ENCODE measurements around the gene KANK3.
"Not testable (repeated sequence)": the region's sequence is repeated elsewhere in the genome, so short reads cannot be mapped to it uniquely, and the experiment has no call there.

The KANK3 gene

DNA sequence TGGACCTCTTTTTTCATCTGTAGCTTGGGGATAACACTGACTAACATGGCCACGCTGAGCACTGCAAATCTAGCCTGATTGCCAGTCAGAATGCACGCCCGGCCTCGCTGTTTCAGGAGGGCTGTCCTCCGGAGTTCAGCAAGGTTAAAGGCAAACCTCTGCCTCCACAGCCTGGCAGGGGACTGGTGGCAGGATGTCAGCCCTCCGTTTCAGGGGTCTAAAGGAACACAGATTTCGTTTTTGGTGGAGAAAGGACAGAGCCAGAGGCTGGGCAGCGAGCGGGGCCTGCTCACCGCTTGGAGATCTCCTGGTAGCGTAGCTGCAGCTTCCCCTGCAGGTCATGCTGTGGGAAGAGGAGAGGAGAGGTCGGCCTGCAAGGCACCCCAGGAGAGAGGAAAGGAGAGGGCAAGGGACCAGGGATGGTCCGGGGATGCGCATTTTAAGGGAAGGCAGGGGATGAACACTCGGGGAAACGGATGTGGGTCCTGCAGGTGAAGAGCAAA, 22.4 kb downstream of the KANK3 start:
- in situ Hi-C loops (cut with MboI; ENCODE audit: low sequenced_read_pairs): no loop called here

DNA sequence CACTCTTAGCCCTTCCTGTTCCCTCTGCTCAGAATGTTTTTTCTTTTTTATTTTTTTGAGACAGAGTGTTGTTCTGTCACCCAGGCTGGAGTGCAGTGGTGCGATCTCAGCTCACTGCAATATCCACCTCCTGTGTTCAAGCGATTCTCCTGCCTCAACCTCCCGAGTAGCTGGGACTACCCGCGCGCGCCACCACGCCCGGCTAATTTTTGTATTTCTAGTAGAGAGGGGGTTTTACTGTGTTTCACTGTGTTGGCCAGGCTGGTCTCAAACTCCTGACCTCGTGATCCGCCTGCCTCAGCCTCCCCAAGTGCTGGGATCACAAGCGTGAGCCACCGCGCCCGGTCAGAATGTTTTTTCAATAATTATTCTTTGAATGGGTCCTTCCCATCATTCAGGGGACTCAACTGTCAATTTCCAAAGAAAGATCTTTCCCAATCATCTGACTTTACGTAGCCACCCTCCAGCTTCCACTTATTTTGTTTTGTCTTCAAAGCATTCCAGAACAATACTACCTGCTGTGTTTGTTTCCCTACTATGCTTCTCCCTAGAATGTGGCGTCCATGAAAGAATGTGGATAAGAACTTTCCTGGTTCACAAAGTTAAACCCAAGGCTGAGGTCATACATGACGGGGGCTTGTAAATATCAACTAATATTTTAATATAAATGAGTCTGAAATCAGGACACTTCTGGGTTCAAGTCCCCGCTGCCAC, 23.1 kb downstream of the KANK3 start:
- in situ Hi-C loops (cut with MboI; ENCODE audit: low sequenced_read_pairs): no loop called here

DNA sequence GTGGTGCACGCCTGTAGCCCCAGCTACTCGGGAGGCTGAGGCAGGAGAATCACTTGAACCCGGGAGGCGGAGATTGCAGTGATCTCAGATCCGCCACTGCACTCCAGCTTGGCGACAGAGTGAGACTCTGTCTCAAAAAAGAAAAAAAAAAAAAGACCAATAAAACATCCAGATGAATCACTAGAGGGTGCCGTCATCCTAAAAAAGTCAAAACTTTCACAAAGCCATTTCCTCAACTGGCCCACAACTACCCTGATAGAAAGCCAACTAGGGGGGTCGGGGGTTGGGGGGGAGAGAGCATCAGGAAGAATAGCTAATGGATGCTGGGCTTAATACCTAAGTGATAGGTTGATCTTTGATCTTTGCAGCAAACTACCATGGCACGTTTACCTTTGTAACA, 24.2 kb downstream of the KANK3 start:
- in situ Hi-C loops (cut with MboI; ENCODE audit: low sequenced_read_pairs): not testable (repeated sequence)

GRCh38 chr19:8316351-8317125, 26.5 kb downstream of the KANK3 start:
- in situ Hi-C loops (cut with MboI; ENCODE audit: low sequenced_read_pairs): no loop called here

GRCh38 chr19:8314981-8315640, 28.0 kb downstream of the KANK3 start:
- in situ Hi-C loops (cut with MboI; ENCODE audit: low sequenced_read_pairs): not testable (repeated sequence)

DNA sequence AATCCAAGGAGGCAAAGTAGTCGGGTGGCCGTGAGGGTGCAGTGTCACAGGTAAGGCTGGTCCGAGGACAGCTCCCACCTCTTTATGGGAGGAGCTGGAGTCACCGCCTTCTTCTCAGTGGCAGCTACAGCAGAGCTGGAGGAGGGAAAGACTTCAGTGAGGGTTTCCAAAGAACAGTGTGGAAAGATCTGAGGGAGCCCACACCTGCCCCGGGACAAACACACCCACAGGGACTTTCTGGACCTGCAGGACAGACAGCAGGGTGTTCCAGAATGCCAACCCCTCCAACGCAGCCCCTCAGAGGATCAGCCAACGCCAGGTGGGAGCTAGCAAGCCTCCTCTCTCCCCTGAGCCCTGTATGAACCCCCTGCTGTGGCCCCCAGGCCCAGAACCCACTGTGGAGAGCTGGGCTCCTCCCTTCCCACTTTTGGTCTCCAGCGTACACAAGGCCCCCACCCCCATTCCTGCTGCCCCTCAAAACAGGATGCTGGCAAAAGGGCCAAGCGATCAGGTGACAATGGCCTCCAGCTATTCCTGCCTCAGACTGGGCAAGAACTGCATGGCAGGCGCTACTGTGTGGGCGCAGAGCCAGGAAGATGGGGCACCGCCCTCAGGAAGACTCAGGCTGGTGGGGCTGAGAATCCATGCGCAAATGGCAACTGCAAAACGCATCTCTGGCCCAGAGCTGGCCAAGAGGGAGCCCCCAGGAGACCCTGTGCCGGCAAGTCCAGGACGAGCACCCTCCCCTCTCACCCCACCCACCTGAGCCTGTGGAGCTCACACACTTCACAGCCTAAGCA, 31.4 kb downstream of the KANK3 start:
- in situ Hi-C loops (cut with MboI; ENCODE audit: low sequenced_read_pairs): no loop called here

DNA sequence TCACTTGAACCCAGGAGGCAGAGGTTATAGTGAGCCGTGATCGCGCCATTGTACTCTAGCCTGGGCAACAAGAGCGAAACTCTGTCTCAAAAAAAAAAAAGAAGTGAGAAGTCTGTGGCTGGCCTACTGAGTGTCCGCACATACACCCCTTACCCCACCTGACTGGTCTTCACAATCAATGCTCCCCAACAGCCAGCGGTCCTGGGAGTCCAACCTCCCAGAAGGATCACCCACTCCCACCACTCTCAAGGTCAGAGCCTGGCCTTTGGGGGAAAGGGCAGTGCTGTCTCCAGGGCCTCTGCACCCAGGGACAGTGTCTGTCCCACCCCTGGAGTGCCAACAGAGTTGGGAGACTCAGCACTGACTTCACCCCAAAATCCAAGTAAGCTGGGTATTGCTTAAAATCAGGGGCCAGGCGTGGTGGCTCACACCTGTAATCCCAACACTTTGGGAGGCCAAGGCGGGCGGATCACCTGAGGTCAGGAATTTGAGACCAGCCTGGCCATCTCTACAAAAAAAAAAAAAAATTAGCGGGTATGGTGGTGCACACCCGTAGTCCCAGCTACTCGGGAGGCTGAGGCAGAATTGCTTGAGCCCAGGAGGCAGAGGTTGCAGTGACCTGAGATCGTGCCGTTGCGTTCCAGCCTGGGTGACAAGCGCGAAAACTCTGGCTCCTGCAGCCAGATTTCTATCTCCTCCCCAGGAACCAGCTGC, 32.6 kb downstream of the KANK3 start:
- in situ Hi-C loops (cut with MboI; ENCODE audit: low sequenced_read_pairs): no loop called here

- in situ Hi-C loops (cut with MboI; ENCODE audit: low sequenced_read_pairs): no loop called here
Measured at GRCh38 chr19:8308891-8309291, 34.2 kb downstream of the KANK3 start.

DNA sequence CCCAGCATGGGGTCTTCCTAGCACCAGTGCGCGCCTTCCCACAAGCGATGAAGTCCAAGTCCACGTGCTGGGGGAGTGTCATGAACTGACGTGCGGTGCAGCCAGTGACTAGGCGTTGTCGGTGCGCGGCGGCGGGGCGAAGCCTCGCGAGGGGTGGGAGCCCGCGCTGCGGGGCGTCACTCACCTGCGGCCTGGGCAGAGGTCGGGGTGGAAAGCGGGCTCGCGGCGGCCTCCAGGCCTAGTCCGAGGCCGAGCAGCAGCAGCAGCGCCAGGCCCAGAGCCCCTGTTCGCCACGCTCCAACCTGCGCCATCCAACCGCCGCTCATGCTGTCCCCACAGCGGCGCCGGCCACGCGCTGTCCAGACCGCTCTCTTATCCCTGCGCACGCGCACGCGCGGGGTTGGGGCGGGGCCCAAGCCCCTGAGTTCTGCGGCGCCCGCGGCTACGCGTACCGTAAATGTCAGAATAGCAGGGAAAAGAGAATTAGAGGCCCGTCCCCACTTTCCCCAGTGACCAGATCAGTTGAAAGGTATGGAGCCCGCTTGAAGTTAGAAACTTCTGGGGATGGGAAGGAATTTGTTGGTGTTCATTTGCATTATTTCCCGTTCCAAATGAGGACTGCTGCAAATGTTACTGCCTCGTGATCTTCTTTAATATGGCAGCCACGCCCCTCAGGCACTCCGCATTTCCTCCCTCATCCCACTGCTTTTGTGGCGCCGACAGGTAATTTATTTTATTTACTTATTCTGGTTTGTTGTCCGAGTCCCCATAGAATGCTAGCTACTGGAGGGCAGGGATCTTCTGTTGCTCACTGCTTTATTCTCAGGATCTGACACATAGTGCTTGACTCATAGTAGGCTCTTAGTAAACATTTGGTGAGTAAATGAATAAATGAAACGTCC, 34.8 kb downstream of the KANK3 start, which contains the start of gene CD320:
Gene CD320, minus strand, starts transcription at position 394 of the 902 bp plus-strand sequence. Its CDS starts 68 bp downstream, at position 326.
- in situ Hi-C loops (cut with MboI; ENCODE audit: low sequenced_read_pairs): no loop called here

GRCh38 chr19:8307400-8307964, 35.6 kb downstream of the KANK3 start:
- in situ Hi-C loops (cut with MboI; ENCODE audit: low sequenced_read_pairs): no loop called here

DNA sequence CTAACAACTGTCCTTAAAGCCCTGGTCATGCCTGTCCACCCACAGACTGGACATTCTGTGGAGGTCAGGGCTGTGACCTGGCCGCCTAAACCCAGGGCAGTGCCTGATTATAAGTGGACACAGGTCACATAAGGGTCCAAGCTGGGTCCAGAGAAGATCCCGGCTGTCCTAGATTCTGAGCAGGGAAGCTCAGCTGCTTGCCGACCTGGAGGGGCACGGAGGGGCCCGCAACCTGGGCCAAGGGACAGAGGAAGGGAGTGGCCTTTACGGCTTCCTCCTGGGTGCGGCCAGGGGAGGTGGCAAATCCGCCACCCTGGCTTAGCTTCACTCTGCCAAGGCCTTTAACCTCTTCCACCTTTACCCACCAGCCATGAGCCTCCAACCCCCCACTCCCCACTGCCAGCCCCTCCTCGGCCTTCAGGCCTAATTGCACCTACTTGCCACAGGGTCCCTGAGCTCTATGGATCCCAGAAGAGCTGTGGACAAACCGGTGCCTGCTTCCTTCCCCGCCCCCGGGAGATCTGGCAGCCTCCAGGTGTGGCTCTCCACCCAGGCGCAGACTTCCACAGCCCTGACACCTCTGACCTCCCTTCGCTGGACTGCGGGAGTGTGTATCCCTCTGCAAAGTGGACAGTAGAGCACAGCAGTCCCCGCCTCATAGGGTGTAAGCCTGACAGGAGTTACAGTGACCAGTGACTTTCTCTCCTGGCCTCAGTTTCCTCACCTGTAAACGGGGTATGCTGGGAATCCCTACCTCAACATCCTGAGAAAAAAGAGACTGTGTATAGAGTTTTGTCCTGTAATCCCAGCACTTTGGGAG, 36.6 kb downstream of the KANK3 start:
- in situ Hi-C loops (cut with MboI; ENCODE audit: low sequenced_read_pairs): no loop called here

DNA sequence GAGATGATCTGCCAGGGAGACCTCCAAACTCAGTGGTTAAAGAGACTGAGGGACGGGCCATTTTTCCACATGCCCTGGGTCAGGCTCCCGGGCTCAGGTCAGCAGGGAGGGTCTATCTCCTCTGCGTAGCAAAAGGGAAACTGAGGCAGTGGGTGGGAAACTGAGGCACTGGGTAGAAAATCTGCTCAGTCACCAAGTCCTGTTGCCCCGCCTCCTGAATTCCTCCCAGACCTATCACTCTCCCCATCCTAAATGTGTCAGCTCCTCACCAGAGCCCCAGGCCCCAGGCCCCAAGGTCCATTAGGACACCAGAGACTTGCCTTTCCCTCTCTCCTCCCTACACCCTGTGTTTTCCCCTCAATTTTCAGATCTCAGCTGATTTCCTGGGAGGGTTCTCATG, 37.3 kb downstream of the KANK3 start:
- in situ Hi-C loops (cut with MboI; ENCODE audit: low sequenced_read_pairs): no loop called here

GRCh38 chr19:8304841-8305621, 38.0 kb downstream of the KANK3 start:
- in situ Hi-C loops (cut with MboI; ENCODE audit: low sequenced_read_pairs): no loop called here

GRCh38 chr19:8302734-8303133, 40.3 kb downstream of the KANK3 start:
- in situ Hi-C loops (cut with MboI; ENCODE audit: low sequenced_read_pairs): no loop called here

DNA sequence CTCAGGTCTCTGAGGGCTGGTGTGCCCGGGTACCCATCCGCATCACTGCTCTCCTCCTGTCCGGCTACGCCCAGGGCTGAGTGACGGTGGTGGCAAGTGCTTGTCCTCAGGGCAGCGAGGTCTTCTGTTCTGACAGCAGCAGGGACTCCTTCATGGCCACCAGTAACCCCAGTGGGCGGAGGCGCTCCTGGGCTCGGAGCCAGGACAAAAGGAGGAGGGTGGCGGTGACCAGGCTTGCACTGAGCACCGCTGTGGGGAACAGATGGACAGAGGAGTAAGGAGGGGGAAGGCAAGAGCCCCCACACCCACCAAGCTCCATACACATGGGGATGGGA, 40.7 kb downstream of the KANK3 start:
- in situ Hi-C loops (cut with MboI; ENCODE audit: low sequenced_read_pairs): no loop called here

GRCh38 chr19:8291337-8291736, 51.7 kb downstream of the KANK3 start:
- in situ Hi-C loops (cut with MboI; ENCODE audit: low sequenced_read_pairs): not testable (repeated sequence)

DNA sequence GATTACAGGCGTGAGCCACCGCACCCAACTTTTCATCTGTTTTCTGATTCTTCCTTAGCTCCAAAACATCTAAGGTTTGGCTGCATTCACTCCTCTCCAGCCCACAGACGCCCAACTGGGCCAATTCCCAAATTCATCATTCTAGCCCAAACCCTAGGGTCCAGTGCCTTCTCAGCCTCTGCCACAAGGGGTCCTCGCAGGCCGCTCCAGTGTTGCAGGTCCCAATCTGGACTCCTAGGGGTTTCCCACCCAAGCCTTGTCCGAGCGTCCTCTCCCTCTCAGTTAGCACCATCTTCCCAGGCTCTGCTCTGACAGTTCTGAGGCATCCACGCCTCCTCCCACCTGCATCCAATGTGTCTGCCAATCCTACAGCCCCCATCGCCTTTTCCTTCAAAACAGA, 66.6 kb downstream of the KANK3 start:
- in situ Hi-C loops (cut with MboI; ENCODE audit: low sequenced_read_pairs): not testable (repeated sequence)

Measured in HL-60/S4 treated with phorbol 12-myristate 13-acetate at 8.2 ng/mL for 4 days and 3 days (cell line).